ENCODE measurements around the gene IRF3.

IRF3 gene

GRCh38 chr19:49687150-49687549 lies 21.5 kb upstream of the IRF3 start:
- DNase-seq: no peak

GRCh38 chr19:49686503-49687088 lies 20.9 kb upstream of the IRF3 start:
- DNase-seq: no peak

- no peak for DNase-seq
These were observed 20.2 kb upstream of the IRF3 start for GRCh38 chr19:49685845-49686332.

GRCh38 chr19:49684983-49685553 lies 19.4 kb upstream of the IRF3 start:
- no peak for DNase-seq

GRCh38 chr19:49684251-49684982 lies 18.8 kb upstream of the IRF3 start:
- no peak for DNase-seq

- no peak for DNase-seq
These were observed 18.2 kb upstream of the IRF3 start for GRCh38 chr19:49683814-49684250.

- no peak for DNase-seq
These were observed 16.6 kb upstream of the IRF3 start for GRCh38 chr19:49682274-49682673.

- DNase-seq: no peak
These were observed 16.2 kb upstream of the IRF3 start for GRCh38 chr19:49681830-49682229.

- peak; percentile 81 for DNase-seq
These were observed 15.0 kb upstream of the IRF3 start for GRCh38 chr19:49680421-49681351.

- DNase-seq: no peak
These were observed 14.2 kb upstream of the IRF3 start for GRCh38 chr19:49679771-49680413.

- no peak for DNase-seq
These were observed 13.5 kb upstream of the IRF3 start for GRCh38 chr19:49678985-49679770.

GRCh38 chr19:49677901-49678674 lies 12.4 kb upstream of the IRF3 start:
- DNase-seq: peak; percentile 46

GRCh38 chr19:49677231-49677900 lies 11.7 kb upstream of the IRF3 start, which contains the start of gene PRMT1:
TSS of gene PRMT1 (plus strand) at chr19:49677271. CDS start at chr19:49677281, 10 bp downstream.
- DNase-seq: peak; percentile 46

- DNase-seq: peak; percentile 100
These were observed 11.2 kb upstream of the IRF3 start for GRCh38 chr19:49676784-49677230.

GRCh38 chr19:49676136-49676783 lies 10.6 kb upstream of the IRF3 start:
- DNase-seq: peak; percentile 96

- peak; percentile 48 for DNase-seq
These were observed 6.7 kb upstream of the IRF3 start for GRCh38 chr19:49672131-49672919.

GRCh38 chr19:49669516-49669915 lies 3.9 kb upstream of the IRF3 start:
- DNase-seq: no peak

GRCh38 chr19:49667473-49667872 lies 1.8 kb upstream of the IRF3 start:
- no peak for DNase-seq

- DNase-seq: no peak
These were observed 425 bp upstream of the IRF3 start for GRCh38 chr19:49666120-49666444.

All from kidney glomerular epithelial cell (primary cell).